H1 (cell line): ENCODE data around the gene SLC13A1. TPM values are rescaled to one million over a fixed set of nuclear protein-coding genes. Genes with fewer than 3 reads are reported as not detected.

ENCODE experiments used
- CTCF ChIA-PET: fragments of 300-600 bp; sonication (Branson Sonifier 250); formaldehyde crosslinking; loops from one replicate; lab custom pipeline; 2021; ENCODE audit not compliant: partially characterized antibody; lab: Charles Lee
- POLR2A ChIA-PET: fragments of 300-600 bp; sonication (Branson Sonifier 250); formaldehyde crosslinking; loops from one replicate; lab custom pipeline; 2021; ENCODE audit warnings: inconsistent platforms; ENCODE audit not compliant: partially characterized antibody; lab: Charles Lee
- DNase-seq, 2 experiments: peaks; one replicate each; pipeline versions ENCODE4 v3.0.0 to v3.0.0-alpha.2; 2010 to 2022; ENCODE audit warnings: low spot score in 2 of 2, low read depth in 1 of 2, mixed read lengths in 1 of 2
- FAIRE-seq: peaks from 2 replicates; lab custom pipeline; 2011; peaks lifted over from hg19 to GRCh38; lab: Jason Lieb, UNC
- H2AFZ ChIP-seq: 2 replicates; pipeline ENCODE4 v1.8.1; 2012; ENCODE audit warnings: low read length, inconsistent platforms
- H2AK5ac ChIP-seq: 2 replicates; pipeline ENCODE4 v1.6.1; 2013; ENCODE audit warnings: low read depth, low read length
- H2BK120ac ChIP-seq: replicated peaks from 2 replicates; pipeline ENCODE3; 2013; ENCODE audit warnings: low read depth, low read length, inconsistent platforms
- H2BK12ac ChIP-seq: 2 replicates; pipeline ENCODE4 v1.6.1; 2013; ENCODE audit warnings: low read depth, low read length
- H2BK15ac ChIP-seq: 2 replicates; pipeline ENCODE4 v1.6.1; 2013; ENCODE audit warnings: low read length
- H2BK20ac ChIP-seq: 2 replicates; pipeline ENCODE4 v1.6.1; 2013; ENCODE audit warnings: low read length
- H2BK5ac ChIP-seq: 2 replicates; pipeline ENCODE4 v1.6.1; 2013; ENCODE audit warnings: low read depth, low read length
- H3K14ac ChIP-seq: 2 replicates; pipeline ENCODE4 v1.6.1; 2013; ENCODE audit warnings: inconsistent platforms; ENCODE audit not compliant: insufficient read length
- H3K18ac ChIP-seq: 2 replicates; pipeline ENCODE4 v1.6.1; 2013; ENCODE audit warnings: low read length; ENCODE audit errors: extremely low read depth
- H3K23ac ChIP-seq: 2 replicates; pipeline ENCODE4 v1.6.1; 2013; ENCODE audit warnings: inconsistent platforms; ENCODE audit not compliant: insufficient read length
- H3K23me2 ChIP-seq: 2 replicates; pipeline ENCODE4 v1.6.1; 2013; ENCODE audit warnings: low read depth, low read length
- H3K27ac ChIP-seq: 2 replicates; pipeline ENCODE4 v1.6.1; 2011; ENCODE audit warnings: low read depth, low read length, inconsistent platforms
- H3K27me3 ChIP-seq, 4 experiments: replicated peaks in 1 of 4; 1 replicate in 1 of 4; 2 replicates in 3 of 4; pipeline versions ENCODE4 v1.6.1 to v1.8.1; 2011 to 2013; ENCODE audit warnings: low read length in 3 of 4, mild to moderate bottlenecking in 3 of 4, inconsistent platforms in 2 of 4, mixed read lengths in 2 of 4, moderate library complexity in 1 of 4; ENCODE audit not compliant: control insufficient read depth in 3 of 4, insufficient read depth in 3 of 4; ENCODE audit errors: extremely low read depth in 1 of 4
- H3K36me3 ChIP-seq, 4 experiments: 2 replicates each; pipeline versions ENCODE4 v1.6.1 to v1.8.1; 2011 to 2013; ENCODE audit warnings: mild to moderate bottlenecking in 4 of 4, low read length in 3 of 4, moderate library complexity in 2 of 4, control low read depth in 1 of 4, inconsistent platforms in 1 of 4; ENCODE audit not compliant: insufficient read depth in 4 of 4, control insufficient read depth in 2 of 4
- H3K4ac ChIP-seq: replicated peaks from 2 replicates; pipeline ENCODE3; 2013; ENCODE audit warnings: low read length, low read depth, mixed read lengths, inconsistent platforms; ENCODE audit not compliant: insufficient read length
- H3K4me1 ChIP-seq, 4 experiments: replicated peaks in 1 of 4; 1 replicate in 1 of 4; 2 replicates in 3 of 4; pipeline versions ENCODE4 v1.6.1 to v1.8.1; 2011 to 2013; ENCODE audit warnings: low read length in 3 of 4, inconsistent platforms in 2 of 4, mixed read lengths in 1 of 4; ENCODE audit not compliant: insufficient read depth in 4 of 4, control insufficient read depth in 3 of 4
- H3K4me2 ChIP-seq, 2 experiments: 2 replicates each; pipeline versions ENCODE4 v1.6.1 to v1.8.1; 2011 to 2013; ENCODE audit warnings: low read depth in 2 of 2, low read length in 2 of 2, control low read depth in 1 of 2, inconsistent platforms in 1 of 2, mild to moderate bottlenecking in 1 of 2; ENCODE audit not compliant: insufficient read depth in 1 of 2
- H3K4me3 ChIP-seq, 4 experiments: fragments of 200-600, 300-600 bp in 1 of 4; sonication (generic), shearing (Covaris generic), sonication (Bioruptor Twin) in 1 of 4; 2 replicates each; pipeline versions ENCODE4 v1.5.1 to v1.8.1; 2011 to 2016; ENCODE audit warnings: low read length in 4 of 4, low read depth in 3 of 4, control low read depth in 2 of 4, inconsistent platforms in 2 of 4, mild to moderate bottlenecking in 2 of 4, mixed read lengths in 1 of 4, moderate library complexity in 1 of 4; ENCODE audit not compliant: insufficient read depth in 2 of 4; ENCODE audit errors: extremely low read depth in 1 of 4
- H3K56ac ChIP-seq: replicated peaks from 2 replicates; pipeline ENCODE3; 2013; ENCODE audit warnings: low read depth, mild to moderate bottlenecking, mixed read lengths, low read length, inconsistent platforms; ENCODE audit not compliant: insufficient read length
- H3K79me1 ChIP-seq: 2 replicates; pipeline ENCODE4 v1.6.1; 2013; ENCODE audit warnings: low read depth, low read length, control low read depth
- H3K79me2 ChIP-seq, 2 experiments: 2 replicates each; pipeline versions ENCODE4 v1.6.1 to v1.8.1; 2012 to 2013; ENCODE audit warnings: low read length in 2 of 2, mild to moderate bottlenecking in 2 of 2, inconsistent platforms in 1 of 2; ENCODE audit not compliant: insufficient read depth in 2 of 2, control insufficient read depth in 1 of 2
- H3K9ac ChIP-seq, 4 experiments: replicated peaks in 1 of 4; 1 replicate in 1 of 4; 2 replicates in 3 of 4; pipeline versions ENCODE4 v1.6.1 to v1.8.1; 2011 to 2013; ENCODE audit warnings: low read depth in 3 of 4, low read length in 3 of 4, control low read depth in 2 of 4, mild to moderate bottlenecking in 2 of 4, moderate library complexity in 2 of 4, inconsistent platforms in 1 of 4; ENCODE audit errors: extremely low read depth in 1 of 4
- H3K9me3 ChIP-seq, 2 experiments: 2 replicates each; pipeline versions ENCODE4 v1.6.1 to v1.8.1; 2012 to 2013; ENCODE audit warnings: mild to moderate bottlenecking in 2 of 2, moderate library complexity in 2 of 2, control low read depth in 1 of 2, inconsistent platforms in 1 of 2, low read depth in 1 of 2, low read length in 1 of 2, mixed read lengths in 1 of 2; ENCODE audit not compliant: insufficient read depth in 2 of 2
- H4K20me1 ChIP-seq, 2 experiments: replicated peaks in 1 of 2; 2 replicates each; pipeline versions ENCODE3 to v1.8.1; 2011 to 2013; ENCODE audit warnings: inconsistent platforms in 2 of 2, low read length in 2 of 2, mild to moderate bottlenecking in 1 of 2; ENCODE audit not compliant: insufficient read depth in 2 of 2, control insufficient read depth in 1 of 2
- H4K5ac ChIP-seq: 2 replicates; pipeline ENCODE4 v1.6.1; 2013; ENCODE audit warnings: low read length, low read depth, mixed read lengths, inconsistent platforms; ENCODE audit not compliant: insufficient read length
- H4K8ac ChIP-seq: 2 replicates; pipeline ENCODE4 v1.8.0; 2013; ENCODE audit warnings: mild to moderate bottlenecking, moderate library complexity, low read length, inconsistent platforms; ENCODE audit not compliant: insufficient read depth; ENCODE audit errors: extremely low read depth
- H4K91ac ChIP-seq: replicated peaks from 2 replicates; pipeline ENCODE3; 2013; ENCODE audit warnings: low read length, mixed read lengths, inconsistent platforms; ENCODE audit not compliant: insufficient read length
- CBX5 ChIP-seq: fragments of 300-800, 300-1000 bp; sonication (generic); IDR thresholded peaks from 2 replicates; pipeline ENCODE4 v1.7.1; 2016; ENCODE audit warnings: antibody characterized with exemption, low read length, low read depth
- CTCF ChIP-seq, 3 experiments: IDR thresholded peaks; 1 replicate in 2 of 3; 2 replicates in 1 of 3; pipeline versions ENCODE4 v1.5.1 to v1.6.1; 2011; ENCODE audit warnings: low read length in 3 of 3, mild to moderate bottlenecking in 3 of 3, inconsistent platforms in 2 of 3, low read depth in 1 of 3, moderate library complexity in 1 of 3; ENCODE audit not compliant: insufficient read depth in 1 of 3; ENCODE audit errors: control extremely low read depth in 1 of 3
- MAFK ChIP-seq: IDR thresholded peaks from 2 replicates; pipeline ENCODE4 v1.6.1; 2012; ENCODE audit warnings: low read depth, mild to moderate bottlenecking, improper control_type of control experiment, low read length
- RBBP5 ChIP-seq: IDR thresholded peaks from 2 replicates; pipeline ENCODE4 v1.7.1; 2012; ENCODE audit warnings: low read depth, mild to moderate bottlenecking, inconsistent platforms, low read length, moderate library complexity, borderline replicate concordance
- WGBS, 2 experiments: shearing (Covaris generic) in 1 of 2; methylation state at CpG; one replicate each; pipeline versions ENCODE4 v1.1.6 to v1.1.7; 2013 to 2015; ENCODE audit warnings: low lambda C conversion rate in 2 of 2, mixed read lengths in 2 of 2, inconsistent platforms in 1 of 2, low coverage in 1 of 2, missing lambda C conversion rate in 1 of 2; ENCODE audit not compliant: insufficient replicate concordance in 2 of 2, insufficient coverage in 1 of 2, insufficient read length in 1 of 2; ENCODE audit errors: extremely low coverage in 1 of 2, missing lambda C conversion rate in 1 of 2; 5-methylcytosine and 5-hydroxymethylcytosine counted together
- polyA plus RNA-seq, 7 experiments: library from polyadenylated mRNA; depleted of rRNA in 3 of 7; stranded (reverse) in 5 of 7; unstranded in 2 of 7; fragments of >200 nt in 5 of 7; fragments of 200-250 nt in 2 of 7; gene quantifications; 1 replicate in 5 of 7; 2 replicates in 1 of 7; 4 replicates in 1 of 7; pipeline versions ENCODE4 v1.2.1 to v1.2.3, GENCODE V29; 2011 to 2013; ENCODE audit warnings: missing spikeins in 2 of 7, mixed read lengths in 2 of 7
- total RNA-seq: library from RNA; stranded (reverse); fragmentation: NEBNext Ultra II Directional; extraction: Animal tissue kit (Norgen Biotek cat#: 25700); gene quantifications from 2 replicates; pipeline ENCODE4 v1.2.1, GENCODE V29; 2021

The SLC13A1 gene
- total and polyA plus RNA-seq, 2 of the 8 experiments (the other 6 are each of a cell fraction or from before 2014, with no cell fraction given), result not detected

GRCh38 chr7:123115331-123115730 lies 84.4 kb downstream of the SLC13A1 start:
- H3K14ac ChIP-seq, result no peak overlapping the region
- no peak overlapping the region for H2BK120ac ChIP-seq
- H2AK5ac ChIP-seq, result no peak overlapping the region
- DNase-seq, result no peak
- no peaks in the 10 kb centered on the region for H3K36me3 ChIP-seq
- H2BK15ac ChIP-seq, result no peak overlapping the region
- no peak overlapping the region for H3K9ac ChIP-seq
- H2BK20ac ChIP-seq, result no peak overlapping the region
- no peak overlapping the region for H3K27ac ChIP-seq
- no peak overlapping the region for H3K18ac ChIP-seq
- H3K4ac ChIP-seq, result no peak overlapping the region
- no peak overlapping the region for H2BK12ac ChIP-seq
- H2AFZ ChIP-seq, result no peak overlapping the region
- H3K23ac ChIP-seq, result no peak overlapping the region
- TF ChIP-seq CTCF (IDR thresholded peaks at IDR 0.05; ENCODE audit: control extremely low read depth in 1 of 3, insufficient read depth in 1 of 3, low read depth in 1 of 3, low read length in 3 of 3), result no peak
- no peak for TF ChIP-seq RBBP5
- no peak for TF ChIP-seq CBX5
- TF ChIP-seq MAFK, result no peak
- H4K91ac ChIP-seq, result no peak overlapping the region
- H3K4me3 ChIP-seq, result no peak overlapping the region
- peak; percentile 13 for FAIRE-seq
- H4K5ac ChIP-seq, result no peak overlapping the region
- H2BK5ac ChIP-seq, result no peak overlapping the region
- H4K8ac ChIP-seq, result no peak overlapping the region
- WGBS, 2 experiments, result 94% methylated on average over 3 of the region's 3 CpGs; no CpG with 5 or more reads in 1 of the 2 experiments
- H3K4me2 ChIP-seq, result no peak overlapping the region
- POLR2A ChIA-PET, result no interaction called here
- H3K9me3 ChIP-seq, result no peaks in the 10 kb centered on the region
- H3K56ac ChIP-seq, result no peak overlapping the region
- H3K79me1 ChIP-seq, result no peaks in the 10 kb centered on the region
- no peaks in the 10 kb centered on the region for H3K79me2 ChIP-seq
- CTCF ChIA-PET, result no interaction called here
- no peaks in the 10 kb centered on the region for H3K23me2 ChIP-seq
- no peaks in the 10 kb centered on the region for H3K27me3 ChIP-seq
- no peaks in the 10 kb centered on the region for H4K20me1 ChIP-seq
- H3K4me1 ChIP-seq, result peaks cover 0 to 7% (median 3%) of the 10 kb centered on the region in 4 experiments; a peak in 3 of 7 replicates
